GM12878 (cell line): ENCODE data around the gene PTPRN2. TPM values are rescaled to one million over a fixed set of nuclear protein-coding genes. Genes with fewer than 3 reads are reported as not detected.

Source experiments
- ATAC-seq: fragments of 200-7000 bp; cut with Tn5 transposase; 3 replicates; pipeline ENCODE4 v1.9.1; 2020; ENCODE audit warnings: mild to moderate bottlenecking, moderate library complexity
- BruUV-seq: library from RNA; stranded (reverse); fragments of 400-500 nt; replicated peaks from 2 replicates; lab custom pipeline; 2021; lab: Mats Ljungman, UMichigan
- CTCF ChIA-PET: fragments of 300-600 bp; sonication (Branson Sonifier 250); formaldehyde crosslinking; extraction: SDS; loops from one replicate; lab custom pipeline; 2021; ENCODE audit warnings: inconsistent platforms; lab: Yijun Ruan, JAX
- POLR2A ChIA-PET: fragments of 350-600 bp; formaldehyde crosslinking; extraction: SDS; loops from one replicate; lab custom pipeline; 2021; ENCODE audit warnings: inconsistent platforms; lab: Charles Lee
- RAD21 ChIA-PET: fragments of 300-600 bp; sonication (Branson Sonifier 250); formaldehyde crosslinking; loops from one replicate; lab custom pipeline; 2023; ENCODE audit warnings: antibody characterized with exemption; ENCODE audit not compliant: unreplicated experiment; lab: Charles Lee
- SMC1A ChIA-PET: fragments of 300-600 bp; sonication (Branson Sonifier 250); formaldehyde crosslinking; loops from one replicate; lab custom pipeline; 2023; ENCODE audit not compliant: unreplicated experiment, uncharacterized antibody; lab: Charles Lee
- DNase-seq: peaks from one replicate; pipeline ENCODE4 v3.0.0-alpha.2; 2011; ENCODE audit warnings: low read depth, low spot score
- FAIRE-seq: peaks from 3 replicates; lab custom pipeline; 2011; peaks lifted over from hg19 to GRCh38; lab: Jason Lieb, UNC
- H2AFZ ChIP-seq: 2 replicates; pipeline ENCODE4 v1.6.0; 2011; ENCODE audit warnings: low read depth, low read length, control low read depth; ENCODE audit not compliant: control insufficient read depth
- H3K27ac ChIP-seq: 2 replicates; pipeline ENCODE4 v1.5.1; 2011; ENCODE audit warnings: control low read depth; ENCODE audit not compliant: control insufficient read depth, insufficient read depth
- H3K27me3 ChIP-seq, 2 experiments: replicated peaks in 1 of 2; 2 replicates each; pipeline versions ENCODE4 v1.6.0 to v1.6.1; 2011; ENCODE audit warnings: low read length in 1 of 2; ENCODE audit not compliant: control insufficient read depth in 2 of 2, insufficient read depth in 2 of 2
- H3K36me3 ChIP-seq, 2 experiments: 2 replicates each; pipeline ENCODE4 v1.5.1; 2011; ENCODE audit warnings: low read length in 1 of 2; ENCODE audit not compliant: control insufficient read depth in 2 of 2, insufficient read depth in 2 of 2
- H3K4me1 ChIP-seq: 2 replicates; pipeline ENCODE4 v1.6.1; 2011; ENCODE audit warnings: mild to moderate bottlenecking, low read length, moderate library complexity, mixed read lengths; ENCODE audit not compliant: control insufficient read depth, insufficient read depth
- H3K4me2 ChIP-seq: 2 replicates; pipeline ENCODE4 v1.6.0; 2011; ENCODE audit warnings: control low read depth; ENCODE audit not compliant: control insufficient read depth, insufficient read depth
- H3K4me3 ChIP-seq: fragments of 200-600 bp; sonication (generic); 2 replicates; pipeline ENCODE4 v1.5.1; 2016
- H3K79me2 ChIP-seq: 2 replicates; pipeline ENCODE4 v1.6.0; 2011; ENCODE audit warnings: low read length; ENCODE audit not compliant: control insufficient read depth, insufficient read depth
- H3K9ac ChIP-seq: 2 replicates; pipeline ENCODE4 v1.8.0; 2011; ENCODE audit warnings: low read length, control low read depth, mixed read lengths; ENCODE audit not compliant: control insufficient read depth, insufficient read depth
- H3K9me3 ChIP-seq: replicated peaks from 3 replicates; pipeline ENCODE4 v1.5.1; 2011; ENCODE audit warnings: mild to moderate bottlenecking, low read length; ENCODE audit not compliant: control insufficient read depth, insufficient read depth
- H4K20me1 ChIP-seq: 2 replicates; pipeline ENCODE4 v1.6.0; 2011; ENCODE audit not compliant: control insufficient read depth, insufficient read depth
- ATF3 ChIP-seq: IDR thresholded peaks from 2 replicates; pipeline ENCODE4 v1.6.1; 2011; ENCODE audit warnings: low read depth, mild to moderate bottlenecking, low read length, moderate library complexity, borderline replicate concordance; ENCODE audit errors: extremely low read depth
- BRCA1 ChIP-seq: IDR thresholded peaks from 2 replicates; pipeline ENCODE4 v1.6.1; 2011; ENCODE audit warnings: low read depth, low read length, improper control_type of control experiment
- CBX3 ChIP-seq: fragments of 200-600 bp; sonication (generic); IDR thresholded peaks from 2 replicates; pipeline ENCODE4 v1.6.1; 2016; ENCODE audit warnings: low read depth, borderline replicate concordance
- ETV6 ChIP-seq, 2 experiments: fragments of 450-650 bp in 1 of 2; IDR thresholded peaks in 1 of 2; conservative IDR thresholded peaks in 1 of 2; 2 replicates each; pipeline ENCODE4 v1.6.1; 2014; ENCODE audit warnings: antibody characterized with exemption in 1 of 2, borderline replicate concordance in 1 of 2, low read depth in 1 of 2, mild to moderate bottlenecking in 1 of 2, moderate library complexity in 1 of 2
- IRF4 ChIP-seq: IDR thresholded peaks from 2 replicates; pipeline ENCODE4 v1.6.1; 2011; ENCODE audit warnings: low read depth, low read length
- LARP7 ChIP-seq: fragments of 450-650 bp; IDR thresholded peaks from 2 replicates; pipeline ENCODE4 v1.6.1; 2017; ENCODE audit warnings: mild to moderate bottlenecking
- RBBP5 ChIP-seq: fragments of 200-600 bp; sonication (generic); conservative IDR thresholded peaks from 2 replicates; pipeline ENCODE4 v1.6.1; 2016
- SMC3 ChIP-seq: IDR thresholded peaks from 2 replicates; pipeline ENCODE4 v1.6.1; 2011; ENCODE audit warnings: low read length, improper control_type of control experiment, borderline replicate concordance
- ZNF24 ChIP-seq: fragments of 450-650 bp; IDR thresholded peaks from 2 replicates; pipeline ENCODE4 v1.6.1; 2017; ENCODE audit warnings: antibody characterized with exemption, mild to moderate bottlenecking
- WGBS: methylation state at CpG from one replicate; pipeline ENCODE4 v1.1.6; 2016; ENCODE audit warnings: low lambda C conversion rate; ENCODE audit not compliant: insufficient replicate concordance, insufficient coverage; ENCODE audit errors: missing lambda C conversion rate; 5-methylcytosine and 5-hydroxymethylcytosine counted together
- in situ Hi-C: fragments of 300-500 bp; cut with MboI; formaldehyde crosslinking; loops from 9 replicates; pipeline ENCODE4 v1.14.3; 2018; ENCODE audit warnings: mixed read lengths
- intact Hi-C: fragments of 100-400 bp; cut with micrococcal nuclease; formaldehyde crosslinking; loops from one replicate; pipeline ENCODE4 v1.14.2; 2022; ENCODE audit not compliant: unreplicated experiment
- polyA plus RNA-seq, 11 experiments: library from polyadenylated mRNA; depleted of rRNA in 4 of 11; unstranded in 6 of 11; stranded (reverse) in 5 of 11; fragments of >200 nt; fragmentation: Nextera tagmentation in 4 of 11; fragmentation: Illumina TruSeq in 1 of 11; extraction: Ambion mirVana in 4 of 11; extraction: Trizol in 1 of 11; gene quantifications; 1 replicate in 1 of 11; 2 replicates in 10 of 11; pipeline versions ENCODE4 v1.2.1 to v1.2.3, GENCODE V29; 2011 to 2016; ENCODE audit warnings: inconsistent platforms in 2 of 11, missing spikeins in 2 of 11, low read depth in 1 of 11
- total RNA-seq, 4 experiments: library from RNA; depleted of rRNA in 3 of 4; stranded (reverse); fragments of >200 nt in 3 of 4; fragmentation: Illumina TruSeq in 1 of 4; extraction: Trizol in 1 of 4; gene quantifications; 2 replicates each; pipeline versions ENCODE4 v1.2.1 to v1.2.3, GENCODE V29; 2013 to 2021

The PTPRN2 gene
- total and polyA plus RNA-seq, 10 of the 15 experiments (the other 5 are each of a cell fraction or from before 2014, with no cell fraction given) = 5.4 TPM; not detected in 9

GRCh38 chr7:157643525-157643970 is 944.1 kb downstream of the PTPRN2 start:
- Histone ChIP-seq H3K27me3 (no peaks in the 10 kb centered on the region), H3K4me3 (no peak overlapping the region), H3K9me3 (peaks cover 1% of the 10 kb centered on the region; the same call in 2 of the 3 replicates), H3K4me1 (no peaks in the 10 kb centered on the region), H2AFZ (no peak overlapping the region), H3K27ac (no peak overlapping the region), H4K20me1 (no peaks in the 10 kb centered on the region), H3K79me2 (no peaks in the 10 kb centered on the region), H3K4me2 (no peak overlapping the region), H3K9ac (no peak overlapping the region), H3K36me3 (no peaks in the 10 kb centered on the region)
- in situ Hi-C loops = no loop called here
- 54% methylated on average over 23 of the region's 23 CpGs for whole genome bisulfite sequencing
- RAD21 ChIA-PET = no interaction called here
- CTCF ChIA-PET = no interaction called here
- POLR2A ChIA-PET = no interaction called here
- TF ChIP-seq BRCA1 (no peak), ETV6 (conservative IDR thresholded peaks at IDR 0.05 in 1 of 2, IDR thresholded peaks at IDR 0.05 in 1 of 2; ENCODE audit: borderline replicate concordance in 1 of 2, low read depth in 1 of 2) (no peak), ZNF24 (no peak), SMC3 (no peak), RBBP5 (no peak), CBX3 (no peak)
- SMC1A ChIA-PET = no interaction called here
- no peak for DNase-seq
- ATAC-seq = no peak
- no peak for FAIRE-seq
- intact Hi-C loops = no loop called here
- no TSS peak for BruUV-seq

- no peak for FAIRE-seq
- peaks cover 1% of the 10 kb centered on the region; the same call in 2 of the 3 replicates for H3K9me3 ChIP-seq
- H3K79me2 ChIP-seq = no peaks in the 10 kb centered on the region
- in situ Hi-C loops = no loop called here
- H3K4me2 ChIP-seq = no peak overlapping the region
- no peak for DNase-seq
- ATAC-seq = no peak
- H3K4me1 ChIP-seq = no peaks in the 10 kb centered on the region
- SMC1A ChIA-PET = no interaction called here
- TF ChIP-seq LARP7 (no peak), IRF4 (no peak), ATF3 (no peak)
- no peak overlapping the region for H2AFZ ChIP-seq
- H3K27me3 ChIP-seq = no peaks in the 10 kb centered on the region
- CTCF ChIA-PET = no interaction called here
- no peak overlapping the region for H3K27ac ChIP-seq
- POLR2A ChIA-PET = no interaction called here
- H3K9ac ChIP-seq = no peak overlapping the region
- no peaks in the 10 kb centered on the region for H3K36me3 ChIP-seq
- intact Hi-C loops = no loop called here
- H4K20me1 ChIP-seq = no peaks in the 10 kb centered on the region
- no TSS peak for BruUV-seq
- RAD21 ChIA-PET = no interaction called here
- no peak overlapping the region for H3K4me3 ChIP-seq
- WGBS = 32% methylated on average over 8 of the region's 8 CpGs
Observed at GRCh38 chr7:157641866-157642265, 945.8 kb downstream of the PTPRN2 start.
